GM23248 (cell line): Measurements from ENCODE around the gene LMX1B. TPM values are rescaled to one million over a fixed set of nuclear protein-coding genes. Genes with fewer than 3 reads are reported as not detected.

Experiments used
- DNase-seq: peaks from one replicate; pipeline ENCODE4 v3.0.0-alpha.2; 2015
- H2AFZ ChIP-seq: fragments of 200-600 bp; sonication (generic); 2 replicates; pipeline ENCODE4 v1.6.1; 2016; ENCODE audit warnings: antibody characterized with exemption
- H3F3A ChIP-seq: fragments of 200-600 bp; sonication (generic); 2 replicates; pipeline ENCODE4 v1.6.1; 2016; ENCODE audit warnings: mild to moderate bottlenecking, antibody characterized with exemption, mixed run types; ENCODE audit not compliant: insufficient read depth
- H3K27ac ChIP-seq: fragments of 200-600 bp; sonication (generic); 2 replicates; pipeline ENCODE4 v1.5.1; 2016; ENCODE audit warnings: mild to moderate bottlenecking
- H3K27me3 ChIP-seq: fragments of 200-600 bp; sonication (generic); replicated peaks from 2 replicates; pipeline ENCODE4 v1.6.1; 2016; ENCODE audit warnings: mild to moderate bottlenecking; ENCODE audit not compliant: insufficient read depth
- H3K36me3 ChIP-seq: fragments of 200-600 bp; sonication (generic); 2 replicates; pipeline ENCODE4 v1.6.1; 2016; ENCODE audit warnings: low read depth, mild to moderate bottlenecking
- H3K4me1 ChIP-seq: fragments of 200-600 bp; sonication (generic); 2 replicates; pipeline ENCODE4 v1.6.1; 2016; ENCODE audit warnings: mild to moderate bottlenecking; ENCODE audit not compliant: insufficient read depth
- H3K4me2 ChIP-seq: fragments of 200-600 bp; sonication (generic); one replicate; pipeline ENCODE4 v1.6.1; 2016; ENCODE audit warnings: mild to moderate bottlenecking; ENCODE audit not compliant: unreplicated experiment
- H3K4me3 ChIP-seq: fragments of 200-600 bp; sonication (generic); 2 replicates; pipeline ENCODE4 v1.5.1; 2016; ENCODE audit warnings: mild to moderate bottlenecking
- H3K79me2 ChIP-seq: fragments of 200-600 bp; sonication (generic); 2 replicates; pipeline ENCODE4 v1.6.1; 2016; ENCODE audit warnings: mild to moderate bottlenecking; ENCODE audit not compliant: insufficient read depth
- H3K9ac ChIP-seq: fragments of 200-600 bp; sonication (generic); 2 replicates; pipeline ENCODE4 v1.6.1; 2016; ENCODE audit warnings: mild to moderate bottlenecking
- H3K9me2 ChIP-seq: fragments of 200-600 bp; sonication (generic); 2 replicates; pipeline ENCODE4 v1.6.1; 2016; ENCODE audit warnings: mixed run types, mild to moderate bottlenecking, moderate library complexity; ENCODE audit not compliant: insufficient read depth
- H3K9me3 ChIP-seq: fragments of 200-600 bp; sonication (generic); one replicate; pipeline ENCODE4 v1.6.1; 2017; ENCODE audit warnings: low read depth
- H4K20me1 ChIP-seq: fragments of 200-600 bp; sonication (generic); 2 replicates; pipeline ENCODE4 v1.6.0; 2016; ENCODE audit not compliant: insufficient read depth
- EZH2 ChIP-seq: fragments of 200-600 bp; sonication (generic); IDR thresholded peaks from 2 replicates; pipeline ENCODE4 v1.6.1; 2018; ENCODE audit warnings: antibody characterized with exemption, mild to moderate bottlenecking; ENCODE audit not compliant: insufficient read depth, poor library complexity, severe bottlenecking
- EZH2phosphoT487 ChIP-seq: fragments of 200-600 bp; sonication (generic); IDR thresholded peaks from 2 replicates; pipeline ENCODE4 v1.6.1; 2018; ENCODE audit warnings: antibody characterized with exemption, moderate library complexity, mild to moderate bottlenecking, low read depth; ENCODE audit not compliant: insufficient read depth
- WGBS, 2 experiments: methylation state at CpG; one replicate each; pipeline ENCODE4 v1.1.6; 2015 to 2017; ENCODE audit warnings: low lambda C conversion rate in 2 of 2, low coverage in 1 of 2; ENCODE audit errors: missing lambda C conversion rate in 2 of 2; 5-methylcytosine and 5-hydroxymethylcytosine counted together
- in situ Hi-C: fragments of 300-500 bp; cut with MboI; formaldehyde crosslinking; loops from 2 replicates; pipeline ENCODE4 v1.15.0; 2020
- polyA plus RNA-seq: library from polyadenylated mRNA; unstranded; fragments of >200 nt; fragmentation: Nextera tagmentation; extraction: Ambion mirVana; gene quantifications from 2 replicates; pipeline ENCODE4 v1.2.1, GENCODE V29; 2016
- total RNA-seq: library from RNA; depleted of rRNA; stranded (reverse); fragments of >200 nt; shearing (Covaris generic); gene quantifications from 2 replicates; pipeline ENCODE4 v1.2.3, GENCODE V29; 2014

The LMX1B gene
- total and polyA plus RNA-seq, 2 experiments from 2014 or later: not detected

GRCh38 chr9:126605792-126606482, 7.8 kb upstream of the LMX1B start:
- 69 to 71% methylated on average over 12 of the region's 12 CpGs for WGBS, 2 experiments

GRCh38 chr9:126606483-126606870, 7.3 kb upstream of the LMX1B start:
- no peak overlapping the region for H3K4me2 ChIP-seq
- no peak for DNase-seq
- no peak for TF ChIP-seq EZH2phosphoT487
- no peak for TF ChIP-seq EZH2

More at GRCh38 chr9:126605792-126606482, 7.8 kb upstream of the LMX1B start:
- in situ Hi-C loops: loop anchor here (10.0 kb wide), 1 partner anchor 179 kb away; no protein-coding TSS in a partner anchor
- no peak overlapping the region for H3K27ac ChIP-seq
- H3K27me3 ChIP-seq: peaks cover 7% of the 10 kb centered on the region; the same call in 1 of the 2 replicates
- H3K9ac ChIP-seq: no peak overlapping the region
- H3K36me3 ChIP-seq: no peaks in the 10 kb centered on the region
- no peak overlapping the region for H3K4me3 ChIP-seq
- no peaks in the 10 kb centered on the region for H3K79me2 ChIP-seq
- H3K9me3 ChIP-seq: no peaks in the 10 kb centered on the region
- H3K4me2 ChIP-seq: no peak overlapping the region
- no peaks in the 10 kb centered on the region for H4K20me1 ChIP-seq
- no peaks in the 10 kb centered on the region for H3F3A ChIP-seq
- H2AFZ ChIP-seq: no peak overlapping the region
- no peak for TF ChIP-seq EZH2phosphoT487
- no peak for TF ChIP-seq EZH2
- DNase-seq: no peak
- H3K9me2 ChIP-seq: no peaks in the 10 kb centered on the region
- no peaks in the 10 kb centered on the region for H3K4me1 ChIP-seq

DNA sequence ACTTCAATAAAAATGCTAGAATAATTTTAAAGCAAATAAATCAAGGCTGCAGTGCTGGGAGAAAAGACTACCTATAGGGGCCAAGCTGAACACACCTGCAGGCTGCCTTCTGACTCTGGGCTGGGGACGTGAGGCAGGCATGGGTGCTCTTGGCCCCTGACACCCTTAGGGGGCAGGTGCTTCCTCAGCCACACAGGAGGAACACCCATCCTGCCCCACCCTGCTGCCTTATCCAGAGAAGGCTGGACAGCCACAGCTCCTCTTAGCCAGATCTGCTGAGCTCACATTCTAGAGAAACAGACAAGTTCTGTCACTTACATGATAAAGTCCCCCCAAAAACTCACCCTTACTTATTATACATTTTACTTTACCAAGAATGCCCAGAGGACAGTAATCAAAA, 6.6 kb upstream of the LMX1B start:
- no peak overlapping the region for H3K9ac ChIP-seq
- no peak overlapping the region for H3K4me2 ChIP-seq
- no peaks in the 10 kb centered on the region for H3F3A ChIP-seq
- H3K9me2 ChIP-seq: no peaks in the 10 kb centered on the region
- H3K4me1 ChIP-seq: no peaks in the 10 kb centered on the region
- WGBS, 2 experiments: 36 to 42% methylated on average over 1 of the region's 1 CpG
- no peaks in the 10 kb centered on the region for H3K9me3 ChIP-seq
- no peak overlapping the region for H3K4me3 ChIP-seq
- no peak overlapping the region for H2AFZ ChIP-seq
- no peaks in the 10 kb centered on the region for H3K36me3 ChIP-seq
- DNase-seq: no peak
- no peaks in the 10 kb centered on the region for H4K20me1 ChIP-seq
- no peaks in the 10 kb centered on the region for H3K79me2 ChIP-seq
- H3K27ac ChIP-seq: no peak overlapping the region
- TF ChIP-seq EZH2phosphoT487 (no peak), EZH2 (no peak)
- H3K27me3 ChIP-seq: peaks cover 12% of the 10 kb centered on the region
- in situ Hi-C loops: loop anchor here (10.0 kb wide), 1 partner anchor 178 kb away; no protein-coding TSS in a partner anchor

More at GRCh38 chr9:126606483-126606870, 7.3 kb upstream of the LMX1B start:
- H3K9me2 ChIP-seq: no peaks in the 10 kb centered on the region
- no peaks in the 10 kb centered on the region for H3K79me2 ChIP-seq
- in situ Hi-C loops: loop anchor here (10.0 kb wide), 1 partner anchor 178 kb away; no protein-coding TSS in a partner anchor
- no peak overlapping the region for H3K4me3 ChIP-seq
- H3K9me3 ChIP-seq: no peaks in the 10 kb centered on the region
- WGBS, 2 experiments: 62 to 63% methylated on average over 3 of the region's 3 CpGs
- H3K9ac ChIP-seq: no peak overlapping the region
- peaks cover 7% of the 10 kb centered on the region; the same call in 1 of the 2 replicates for H3K27me3 ChIP-seq
- H3K4me1 ChIP-seq: no peaks in the 10 kb centered on the region
- no peaks in the 10 kb centered on the region for H3F3A ChIP-seq
- no peak overlapping the region for H2AFZ ChIP-seq
- H3K36me3 ChIP-seq: no peaks in the 10 kb centered on the region
- H3K27ac ChIP-seq: no peak overlapping the region
- no peaks in the 10 kb centered on the region for H4K20me1 ChIP-seq

DNA sequence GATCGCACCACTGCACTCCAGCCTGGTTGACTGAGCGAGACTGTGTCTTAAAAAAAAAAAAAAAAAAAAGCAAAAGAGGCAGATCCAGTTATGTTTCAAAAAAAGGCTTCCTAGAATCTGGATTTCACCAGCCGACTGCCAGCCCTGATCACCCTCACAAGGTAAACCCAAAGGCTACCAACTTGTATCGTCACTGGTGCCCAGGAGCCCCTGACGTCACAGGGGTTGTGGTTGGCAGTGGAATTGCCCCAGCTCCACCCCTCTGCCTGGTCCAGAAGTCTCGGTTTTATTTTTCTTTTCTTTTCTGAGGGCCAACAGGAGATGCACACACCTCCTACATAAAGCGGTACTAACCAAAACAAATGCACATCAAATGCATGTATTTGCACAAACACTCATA, 6.0 kb upstream of the LMX1B start:
- in situ Hi-C loops: loop anchor here (10.0 kb wide), 1 partner anchor 177 kb away; no protein-coding TSS in a partner anchor
- peaks cover 14% of the 10 kb centered on the region for H3K27me3 ChIP-seq

More for the DNA sequence above, 6.0 kb upstream of the LMX1B start:
- Histone ChIP-seq H3K9me2 (no peaks in the 10 kb centered on the region), H2AFZ (no peak overlapping the region), H3K9ac (no peak overlapping the region), H3K4me1 (no peaks in the 10 kb centered on the region), H3F3A (no peaks in the 10 kb centered on the region), H3K79me2 (no peaks in the 10 kb centered on the region), H3K4me2 (no peak overlapping the region), H3K4me3 (no peak overlapping the region), H3K36me3 (no peaks in the 10 kb centered on the region), H3K27ac (no peak overlapping the region), H4K20me1 (no peaks in the 10 kb centered on the region), H3K9me3 (no peaks in the 10 kb centered on the region)
- DNase-seq: no peak
- 73 to 75% methylated on average over 7 of the region's 7 CpGs for WGBS, 2 experiments
- TF ChIP-seq EZH2 (no peak), EZH2phosphoT487 (no peak)
